IMR-90 (cell line): ENCODE data around the gene C6orf120.

Experiments used
- BHLHE40 ChIP-seq: fragments of 150-350 bp; IDR thresholded peaks from 2 replicates; pipeline ENCODE4 v1.6.1; 2016; ENCODE audit warnings: mild to moderate bottlenecking, low read depth, low read length
- CHD1 ChIP-seq: IDR thresholded peaks from 2 replicates; pipeline ENCODE4 v1.6.1; 2012; ENCODE audit warnings: low read depth, low read length, improper control_type of control experiment
- CTCF ChIP-seq: conservative IDR thresholded peaks from 2 replicates; pipeline ENCODE4 v1.5.1; 2012; ENCODE audit warnings: mild to moderate bottlenecking, low read depth, low read length, improper control_type of control experiment
- ELK1 ChIP-seq: fragments of 150-350 bp; IDR thresholded peaks from 2 replicates; pipeline ENCODE4 v1.6.1; 2016; ENCODE audit warnings: low read depth, mild to moderate bottlenecking, low read length, moderate library complexity, borderline replicate concordance
- FOS ChIP-seq: fragments of 150-350 bp; IDR thresholded peaks from 2 replicates; pipeline ENCODE4 v1.6.1; 2016; ENCODE audit warnings: low read depth, low read length
- MAFK ChIP-seq: IDR thresholded peaks from 2 replicates; pipeline ENCODE4 v1.6.1; 2012; ENCODE audit warnings: low read depth, low read length, improper control_type of control experiment
- MAZ ChIP-seq: IDR thresholded peaks from 2 replicates; pipeline ENCODE4 v1.6.1; 2012; ENCODE audit warnings: low read depth, mild to moderate bottlenecking, low read length, improper control_type of control experiment, moderate library complexity, borderline replicate concordance
- MXI1 ChIP-seq: IDR thresholded peaks from 2 replicates; pipeline ENCODE4 v1.6.1; 2012; ENCODE audit warnings: low read depth, mild to moderate bottlenecking, low read length, moderate library complexity, borderline replicate concordance
- POLR2A ChIP-seq: IDR thresholded peaks from 2 replicates; pipeline ENCODE4 v1.6.1; 2012; ENCODE audit warnings: mild to moderate bottlenecking, low read depth, low read length
- RAD21 ChIP-seq: IDR thresholded peaks from 2 replicates; pipeline ENCODE4 v1.6.1; 2012; ENCODE audit warnings: low read length, improper control_type of control experiment
- RFX5 ChIP-seq: IDR thresholded peaks from 2 replicates; pipeline ENCODE4 v1.8.0; 2012; ENCODE audit warnings: low read depth, mild to moderate bottlenecking, low read length, moderate library complexity
- SMC3 ChIP-seq: fragments of 150-350 bp; IDR thresholded peaks from 2 replicates; pipeline ENCODE4 v1.6.1; 2016; ENCODE audit warnings: low read depth, mild to moderate bottlenecking, antibody characterized with exemption, low read length, moderate library complexity
- USF2 ChIP-seq: fragments of 150-350 bp; IDR thresholded peaks from 2 replicates; pipeline ENCODE4 v1.6.1; 2017; ENCODE audit warnings: mild to moderate bottlenecking, antibody characterized with exemption, low read length, low read depth

GRCh38 chr6:169726049-169726400 lies 24.1 kb downstream of the C6orf120 start:
- TF ChIP-seq CTCF (no peak), POLR2A (no peak), MXI1 (no peak), SMC3 (no peak), ELK1 (no peak), MAZ (no peak), RFX5 (no peak), BHLHE40 (no peak), FOS (no peak), MAFK (no peak), CHD1 (no peak), RAD21 (no peak), USF2 (no peak)
